Endometrial microvascular endothelial cells (primary cell): Measurements from ENCODE around the gene MAMDC4. TPM values are rescaled to one million over a fixed set of nuclear protein-coding genes. Genes with fewer than 3 reads are reported as not detected.
"Not testable (repeated sequence)": the region's sequence is repeated elsewhere in the genome, so short reads cannot be mapped to it uniquely, and the experiment has no call there.

Source experiments
- in situ Hi-C: cut with HindIII; loops from 2 replicates; pipeline ENCODE4 v1.10.0; 2017; ENCODE audit warnings: low sequenced_read_pairs, low pct_unique_long_range_greater_than_20kb; ENCODE audit errors: inconsistent ontology term
- total RNA-seq: library from RNA; depleted of rRNA; stranded (reverse); fragments of >200 nt; gene quantifications from one replicate; pipeline ENCODE4 v1.2.3, GENCODE V29; 2015; ENCODE audit errors: inconsistent ontology term

MAMDC4 gene
- total RNA-seq, 1 donor from 2014 or later: 1.0 TPM

DNA sequence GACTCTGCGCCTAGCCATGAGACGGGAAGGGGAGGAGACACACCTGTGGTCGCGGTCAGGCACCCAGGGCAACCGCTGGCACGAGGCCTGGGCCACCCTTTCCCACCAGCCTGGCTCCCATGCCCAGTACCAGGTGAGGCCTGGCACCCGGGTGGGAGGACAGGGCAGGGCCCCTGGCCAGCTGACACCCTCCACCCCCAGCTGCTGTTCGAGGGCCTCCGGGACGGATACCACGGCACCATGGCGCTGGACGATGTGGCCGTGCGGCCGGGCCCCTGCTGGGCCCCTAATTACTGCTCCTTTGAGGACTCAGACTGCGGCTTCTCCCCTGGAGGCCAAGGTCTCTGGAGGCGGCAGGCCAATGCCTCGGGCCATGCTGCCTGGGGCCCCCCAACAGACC, 5.0 kb downstream of the MAMDC4 start:
- in situ Hi-C loops: no loop called here

DNA sequence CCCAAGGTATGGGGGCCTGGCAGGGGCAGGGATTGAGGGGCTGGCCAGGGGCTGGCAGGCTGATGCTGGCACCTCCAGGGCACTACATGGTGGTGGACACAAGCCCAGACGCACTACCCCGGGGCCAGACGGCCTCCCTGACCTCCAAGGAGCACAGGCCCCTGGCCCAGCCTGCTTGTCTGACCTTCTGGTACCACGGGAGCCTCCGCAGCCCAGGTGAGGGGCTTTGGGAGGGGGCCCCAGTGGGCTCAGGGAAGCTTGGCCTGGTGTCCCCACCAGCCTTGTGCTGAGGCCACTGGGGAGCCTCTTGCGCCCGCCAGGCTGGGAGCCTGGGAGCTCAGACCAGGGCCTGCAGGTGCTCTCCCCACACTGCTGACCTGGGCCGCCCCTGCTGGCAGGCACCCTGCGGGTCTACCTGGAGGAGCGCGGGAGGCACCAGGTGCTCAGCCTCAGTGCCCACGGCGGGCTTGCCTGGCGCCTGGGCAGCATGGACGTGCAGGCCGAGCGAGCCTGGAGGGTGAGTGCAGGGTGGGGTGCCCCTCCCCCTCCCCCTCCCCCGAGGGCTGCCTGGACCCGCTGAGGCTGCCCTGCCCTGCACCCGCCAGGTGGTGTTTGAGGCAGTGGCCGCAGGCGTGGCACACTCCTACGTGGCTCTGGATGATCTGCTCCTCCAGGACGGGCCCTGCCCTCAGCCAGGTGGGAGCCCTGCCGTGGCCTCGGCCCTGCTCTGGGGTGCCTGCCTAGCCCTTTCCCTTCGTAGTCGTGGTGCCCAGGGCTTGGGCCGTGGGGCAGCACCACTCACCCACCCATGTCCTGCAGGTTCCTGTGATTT, 5.7 kb downstream of the MAMDC4 start:
- in situ Hi-C loops: no loop called here

DNA sequence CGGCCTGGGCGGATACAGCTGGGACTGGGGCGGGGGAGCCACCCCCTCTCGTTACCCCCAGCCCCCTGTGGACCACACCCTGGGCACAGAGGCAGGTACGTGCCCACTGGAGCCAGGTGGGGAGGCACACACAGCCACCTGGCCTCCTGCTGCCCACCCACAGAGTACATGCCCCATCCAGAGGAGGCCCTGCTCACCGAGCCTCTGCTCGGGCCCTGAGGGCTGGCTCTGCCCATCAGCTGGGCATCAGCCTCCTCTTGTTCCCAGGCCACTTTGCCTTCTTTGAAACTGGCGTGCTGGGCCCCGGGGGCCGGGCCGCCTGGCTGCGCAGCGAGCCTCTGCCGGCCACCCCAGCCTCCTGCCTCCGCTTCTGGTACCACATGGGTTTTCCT, 6.3 kb downstream of the MAMDC4 start:
- in situ Hi-C loops: no loop called here

GRCh38 chr9:136858844-136859757, 7.0 kb downstream of the MAMDC4 start:
- in situ Hi-C loops: no loop called here

DNA sequence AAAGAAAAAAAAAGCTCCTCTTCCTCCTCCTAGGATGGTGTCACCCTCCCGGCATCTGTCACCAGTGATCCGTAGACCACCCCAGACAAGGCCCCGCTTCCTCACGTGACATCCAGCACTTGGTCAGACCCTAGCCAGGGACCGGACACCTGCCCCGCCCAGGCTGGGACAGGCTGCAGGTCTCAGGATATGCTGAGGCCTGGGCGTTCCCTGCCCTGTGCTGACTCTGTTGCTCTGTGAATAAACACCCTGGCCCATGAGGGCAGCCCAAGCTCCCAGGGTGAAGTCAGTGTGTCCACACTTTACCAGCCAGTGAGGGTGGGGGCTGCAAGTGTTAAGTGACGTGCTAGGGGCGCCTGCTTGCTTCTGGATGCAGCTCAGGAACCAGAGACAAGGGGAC, 8.4 kb downstream of the MAMDC4 start:
- in situ Hi-C loops: no loop called here

- in situ Hi-C loops: no loop called here
Measured at GRCh38 chr9:136860933-136861873, 9.1 kb downstream of the MAMDC4 start.

DNA sequence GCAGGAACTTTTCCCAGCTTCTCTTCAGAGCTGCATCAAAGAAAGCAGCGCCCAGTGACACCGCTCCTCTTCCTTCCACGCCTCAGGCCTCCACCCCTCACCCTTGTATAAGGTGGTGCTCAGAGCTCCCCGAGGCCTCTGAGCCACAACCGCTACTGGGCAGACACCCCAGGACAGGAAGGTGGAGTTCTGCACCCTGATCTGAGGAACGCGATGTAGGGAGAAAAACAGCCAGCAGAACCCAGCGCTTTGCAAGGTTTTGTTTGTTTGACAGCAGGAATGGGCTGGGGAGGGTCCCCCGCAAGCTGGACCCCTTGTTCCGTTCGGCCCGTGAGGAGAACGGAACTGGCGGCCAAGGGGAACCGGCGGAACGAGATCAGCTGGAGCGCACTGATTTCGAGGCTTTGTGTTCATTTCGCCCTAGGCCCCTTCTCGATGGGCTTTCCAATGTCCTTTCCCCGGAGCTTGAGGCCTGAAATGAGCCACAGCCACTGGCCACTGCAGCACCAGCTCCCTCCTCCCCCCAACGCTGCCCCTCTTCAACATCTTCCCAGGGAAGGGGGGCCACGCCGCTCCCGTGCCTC, 9.8 kb downstream of the MAMDC4 start:
- in situ Hi-C loops: no loop called here

GRCh38 chr9:136862849-136863622, 10.9 kb downstream of the MAMDC4 start:
- in situ Hi-C loops: no loop called here

DNA sequence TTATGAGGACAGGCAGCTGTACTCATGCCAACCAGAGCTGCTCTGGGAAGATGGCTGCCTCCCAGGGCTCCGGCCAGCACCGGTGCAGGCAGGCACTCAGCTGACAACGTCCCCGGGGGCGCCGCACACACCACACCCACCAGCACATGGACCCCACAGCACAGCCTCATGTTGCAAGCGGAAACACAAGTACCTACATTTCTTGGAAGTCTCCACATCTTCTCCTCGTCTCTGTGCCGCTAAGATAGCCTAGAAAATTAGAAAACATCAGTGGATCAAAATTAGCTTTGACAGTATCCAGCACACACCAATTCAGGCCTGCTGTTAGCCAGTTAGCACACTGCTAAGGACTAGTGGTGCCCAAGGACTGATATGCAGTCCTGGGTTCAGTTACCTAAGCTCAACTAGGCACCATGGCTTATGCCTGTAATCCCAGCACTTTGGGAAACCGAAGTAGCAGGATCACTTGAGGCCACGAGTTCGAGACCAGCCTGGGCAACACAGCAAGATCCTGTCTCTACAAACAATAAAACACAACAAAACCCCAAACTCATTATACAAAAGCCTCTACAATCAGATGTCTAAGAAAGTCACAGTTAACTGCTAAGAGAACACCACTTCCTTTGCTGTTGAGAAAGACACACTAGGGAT, 11.6 kb downstream of the MAMDC4 start:
- in situ Hi-C loops: no loop called here

DNA sequence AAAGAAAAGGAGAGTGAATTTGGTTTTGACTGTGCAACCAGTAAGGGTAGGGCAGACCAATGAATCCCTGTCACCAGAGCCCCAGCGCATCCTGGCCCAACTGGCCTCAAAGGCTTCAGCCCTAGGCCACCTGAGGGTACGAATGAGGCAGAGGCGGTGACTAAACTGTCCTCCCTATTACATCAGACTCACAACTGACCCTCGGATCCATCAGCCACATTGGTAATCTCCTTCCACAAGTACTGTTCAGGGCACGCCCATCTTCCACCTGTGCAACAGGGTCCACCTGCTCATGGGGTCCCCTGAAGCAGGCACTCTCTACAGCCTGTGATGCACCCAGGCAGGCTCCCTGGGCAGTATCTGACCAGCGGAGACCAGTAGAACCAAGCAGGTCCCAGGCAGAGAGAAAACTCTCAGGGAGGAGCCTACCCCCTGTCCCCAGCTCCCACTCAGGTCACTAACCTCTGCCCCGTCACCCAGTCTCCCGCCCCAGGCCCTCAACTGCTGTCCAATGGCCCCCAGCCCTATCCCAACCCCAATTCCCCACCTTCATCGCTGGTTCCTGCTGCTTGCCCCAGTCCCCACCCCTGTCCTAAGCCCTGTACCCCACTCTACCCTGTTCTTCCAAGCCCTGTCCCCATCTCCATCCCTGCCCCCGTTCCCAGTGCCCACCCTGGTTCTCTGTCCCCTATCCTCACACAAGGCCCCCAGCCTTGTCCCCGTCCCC, 13.1 kb downstream of the MAMDC4 start:
- in situ Hi-C loops: no loop called here

DNA sequence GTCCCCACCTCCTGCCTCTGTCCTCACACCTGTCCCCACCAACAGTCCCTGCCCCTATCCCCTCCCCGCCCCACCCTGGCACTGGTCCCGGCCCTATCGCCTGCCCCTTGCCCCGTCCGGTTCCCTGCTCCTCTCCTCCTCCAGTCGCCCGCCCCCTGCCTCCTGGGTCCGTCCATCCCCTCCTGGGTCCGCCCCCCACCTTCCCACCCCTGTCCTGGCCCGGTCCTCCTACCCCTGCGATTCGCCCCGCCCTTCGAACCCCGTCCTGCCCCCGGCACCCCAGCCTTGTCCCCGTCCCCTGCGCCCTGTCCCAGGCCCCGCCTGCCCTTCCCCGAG, 13.6 kb downstream of the MAMDC4 start:
- in situ Hi-C loops: no loop called here

DNA sequence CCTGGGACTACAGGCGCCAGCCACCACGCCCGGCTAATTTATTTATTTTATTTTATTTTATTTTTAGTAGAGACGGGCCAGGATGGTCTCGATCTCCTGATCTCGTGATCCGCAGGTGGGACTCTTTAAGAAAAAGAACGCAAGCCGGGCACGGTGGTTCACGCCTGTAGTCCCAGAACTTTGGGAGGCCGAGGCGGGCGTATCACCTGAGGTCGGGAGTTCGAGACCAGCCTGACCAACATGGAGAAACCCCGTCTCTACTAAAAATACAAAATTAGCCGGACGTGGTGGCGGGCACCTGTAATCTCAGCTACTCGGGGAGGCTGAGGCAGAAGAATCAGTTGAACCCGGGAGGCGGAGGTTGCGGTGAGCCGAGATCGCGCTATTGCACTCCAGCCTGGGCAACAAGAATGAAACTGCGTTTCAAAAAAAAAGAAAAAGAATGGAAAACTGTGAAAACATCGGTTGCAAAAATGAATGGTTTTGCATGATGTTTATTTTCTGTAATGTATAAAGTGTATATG, 14.8 kb downstream of the MAMDC4 start:
- in situ Hi-C loops: not testable (repeated sequence)

- in situ Hi-C loops: no loop called here
Measured at GRCh38 chr9:136867480-136867879, 15.3 kb downstream of the MAMDC4 start.

DNA sequence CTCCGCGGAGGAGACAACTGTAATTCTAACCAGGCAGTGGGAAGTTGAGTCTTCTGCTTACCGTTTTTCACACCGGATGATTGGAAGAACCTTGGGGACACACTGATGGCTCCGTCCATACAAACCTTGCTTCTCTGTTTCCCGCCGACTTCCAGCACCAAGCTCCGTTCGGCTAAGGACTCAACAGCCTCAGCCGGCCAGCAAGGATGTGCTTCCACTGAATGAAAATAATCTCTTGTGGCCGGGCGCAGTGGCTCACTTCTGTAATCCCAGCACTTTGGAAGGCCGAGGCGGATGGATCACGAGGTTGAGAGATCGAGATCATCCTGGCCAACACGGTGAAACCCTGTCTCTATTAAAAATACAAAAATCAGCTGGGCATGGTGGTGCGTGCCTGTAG, 15.8 kb downstream of the MAMDC4 start:
- in situ Hi-C loops: no loop called here

DNA sequence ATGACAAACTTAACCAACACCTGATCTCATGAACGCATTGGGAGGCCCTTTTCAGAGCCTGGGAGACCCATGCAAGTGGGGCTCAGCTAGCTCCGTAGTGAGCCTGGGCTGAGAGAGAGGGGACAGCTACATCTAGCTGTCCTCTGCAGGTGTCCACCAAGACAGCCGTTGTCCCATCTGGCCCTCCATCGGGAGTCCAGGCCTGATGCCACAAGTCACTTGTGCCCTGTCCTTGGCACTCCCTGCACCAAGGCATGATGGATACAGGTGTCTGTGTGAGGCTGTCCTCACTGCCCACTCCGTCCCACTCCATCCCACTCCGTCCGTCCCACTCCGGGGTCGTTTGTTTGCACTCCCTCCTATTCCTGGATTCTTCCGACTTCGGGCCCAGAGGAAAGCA, 16.5 kb downstream of the MAMDC4 start:
- in situ Hi-C loops: no loop called here

- in situ Hi-C loops: not testable (repeated sequence)
Measured at GRCh38 chr9:136869611-136870010, 17.5 kb downstream of the MAMDC4 start.

- in situ Hi-C loops: no loop called here
Measured at GRCh38 chr9:136875155-136875554, 23.0 kb downstream of the MAMDC4 start.
